Glutamatergic neuron (in vitro differentiated cells): ENCODE data around the gene LGR5. TPM values are rescaled to one million over a fixed set of nuclear protein-coding genes. Genes with fewer than 3 reads are reported as not detected.

Experiments used
- DNase-seq: peaks from one replicate; pipeline ENCODE4 v3.0.0; 2022
- H3K27ac Mint-ChIP-seq: one replicate; pipeline ENCODE4 v1.8.0; 2020; ENCODE audit warnings: mild to moderate bottlenecking, mixed read lengths, inconsistent platforms; ENCODE audit not compliant: unreplicated experiment
- H3K27me3 Mint-ChIP-seq: one replicate; pipeline ENCODE4 v1.8.0; 2020; ENCODE audit warnings: mild to moderate bottlenecking, moderate library complexity, mixed read lengths, inconsistent platforms; ENCODE audit not compliant: unreplicated experiment
- H3K36me3 Mint-ChIP-seq: one replicate; pipeline ENCODE4 v1.8.0; 2020; ENCODE audit warnings: mild to moderate bottlenecking, mixed read lengths, inconsistent platforms; ENCODE audit not compliant: unreplicated experiment
- H3K4me1 Mint-ChIP-seq: one replicate; pipeline ENCODE4 v1.8.0; 2020; ENCODE audit warnings: mild to moderate bottlenecking, low read depth, mixed read lengths, inconsistent platforms; ENCODE audit not compliant: unreplicated experiment
- H3K4me3 Mint-ChIP-seq: one replicate; pipeline ENCODE4 v1.8.0; 2020; ENCODE audit warnings: mild to moderate bottlenecking, mixed read lengths, inconsistent platforms; ENCODE audit not compliant: unreplicated experiment
- H3K9me3 Mint-ChIP-seq: one replicate; pipeline ENCODE4 v1.8.0; 2020; ENCODE audit warnings: mild to moderate bottlenecking, moderate library complexity, mixed read lengths, inconsistent platforms; ENCODE audit not compliant: unreplicated experiment
- total RNA-seq: library from RNA; stranded (reverse); fragmentation: NEBNext Ultra II Directional; extraction: Animal tissue kit (Norgen Biotek cat#: 25700); gene quantifications from one replicate; pipeline ENCODE4 v1.2.1, GENCODE V29; 2021; ENCODE audit not compliant: unreplicated experiment
- TF ChIP-seq, protein P1 (sequence below): fragments of 200-600 bp; sonication (generic); IDR thresholded peaks from one replicate; pipeline ENCODE4 v1.5.0; 2021; ENCODE audit not compliant: partially characterized antibody, unreplicated experiment

The LGR5 gene
- total RNA-seq, 1 donor from 2014 or later, result 3.1 TPM

- Mint-ChIP-seq H3K9me3 (no peaks in the 10 kb centered on the region), H3K27ac (no peak overlapping the region), H3K4me3 (no peak overlapping the region), H3K4me1 (no peaks in the 10 kb centered on the region), H3K36me3 (no peaks in the 10 kb centered on the region), H3K27me3 (no peaks in the 10 kb centered on the region)
- DNase-seq, result no peak
- TF ChIP-seq, protein P1, sequence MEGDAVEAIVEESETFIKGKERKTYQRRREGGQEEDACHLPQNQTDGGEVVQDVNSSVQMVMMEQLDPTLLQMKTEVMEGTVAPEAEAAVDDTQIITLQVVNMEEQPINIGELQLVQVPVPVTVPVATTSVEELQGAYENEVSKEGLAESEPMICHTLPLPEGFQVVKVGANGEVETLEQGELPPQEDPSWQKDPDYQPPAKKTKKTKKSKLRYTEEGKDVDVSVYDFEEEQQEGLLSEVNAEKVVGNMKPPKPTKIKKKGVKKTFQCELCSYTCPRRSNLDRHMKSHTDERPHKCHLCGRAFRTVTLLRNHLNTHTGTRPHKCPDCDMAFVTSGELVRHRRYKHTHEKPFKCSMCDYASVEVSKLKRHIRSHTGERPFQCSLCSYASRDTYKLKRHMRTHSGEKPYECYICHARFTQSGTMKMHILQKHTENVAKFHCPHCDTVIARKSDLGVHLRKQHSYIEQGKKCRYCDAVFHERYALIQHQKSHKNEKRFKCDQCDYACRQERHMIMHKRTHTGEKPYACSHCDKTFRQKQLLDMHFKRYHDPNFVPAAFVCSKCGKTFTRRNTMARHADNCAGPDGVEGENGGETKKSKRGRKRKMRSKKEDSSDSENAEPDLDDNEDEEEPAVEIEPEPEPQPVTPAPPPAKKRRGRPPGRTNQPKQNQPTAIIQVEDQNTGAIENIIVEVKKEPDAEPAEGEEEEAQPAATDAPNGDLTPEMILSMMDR, result no peak
Observed at GRCh38 chr12:71460318-71460717, 20.7 kb downstream of the LGR5 start.

GRCh38 chr12:71460850-71461609, 21.4 kb downstream of the LGR5 start:
- Mint-ChIP-seq H3K4me1 (no peaks in the 10 kb centered on the region), H3K27me3 (no peaks in the 10 kb centered on the region), H3K9me3 (no peaks in the 10 kb centered on the region), H3K4me3 (no peak overlapping the region), H3K27ac (no peak overlapping the region), H3K36me3 (no peaks in the 10 kb centered on the region)
- TF ChIP-seq, protein P1, result no peak
- DNase-seq, result no peak

GRCh38 chr12:71461787-71462328, 22.3 kb downstream of the LGR5 start:
- TF ChIP-seq, protein P1, result no peak
- Mint-ChIP-seq H3K9me3 (no peaks in the 10 kb centered on the region), H3K27me3 (no peaks in the 10 kb centered on the region), H3K27ac (no peak overlapping the region), H3K4me3 (no peak overlapping the region), H3K36me3 (no peaks in the 10 kb centered on the region), H3K4me1 (no peaks in the 10 kb centered on the region)
- no peak for DNase-seq

DNA sequence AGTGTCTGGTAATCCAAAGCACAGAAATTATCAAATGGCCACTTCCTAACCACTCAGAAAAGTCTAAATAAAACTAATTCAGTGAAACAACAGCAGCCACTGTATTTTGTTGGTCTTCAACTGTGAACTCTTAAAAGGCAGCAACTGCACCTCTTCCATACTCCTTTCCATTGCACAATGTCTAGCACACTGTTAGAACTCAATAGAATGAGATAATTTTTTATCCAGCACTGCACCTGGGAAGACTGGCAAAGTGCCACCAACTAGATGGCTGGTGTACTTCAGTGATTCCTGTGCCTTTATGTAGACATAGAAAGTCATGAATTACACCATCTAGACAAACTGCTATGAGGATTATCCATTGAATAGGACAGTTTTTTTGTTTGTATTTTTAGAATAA, 26.2 kb downstream of the LGR5 start:
- H3K4me3 Mint-ChIP-seq, result no peak overlapping the region
- H3K27ac Mint-ChIP-seq, result no peak overlapping the region
- no peaks in the 10 kb centered on the region for H3K9me3 Mint-ChIP-seq
- no peak for DNase-seq
- H3K27me3 Mint-ChIP-seq, result no peaks in the 10 kb centered on the region
- no peaks in the 10 kb centered on the region for H3K4me1 Mint-ChIP-seq
- H3K36me3 Mint-ChIP-seq, result no peaks in the 10 kb centered on the region
- TF ChIP-seq, protein P1, result no peak

DNA sequence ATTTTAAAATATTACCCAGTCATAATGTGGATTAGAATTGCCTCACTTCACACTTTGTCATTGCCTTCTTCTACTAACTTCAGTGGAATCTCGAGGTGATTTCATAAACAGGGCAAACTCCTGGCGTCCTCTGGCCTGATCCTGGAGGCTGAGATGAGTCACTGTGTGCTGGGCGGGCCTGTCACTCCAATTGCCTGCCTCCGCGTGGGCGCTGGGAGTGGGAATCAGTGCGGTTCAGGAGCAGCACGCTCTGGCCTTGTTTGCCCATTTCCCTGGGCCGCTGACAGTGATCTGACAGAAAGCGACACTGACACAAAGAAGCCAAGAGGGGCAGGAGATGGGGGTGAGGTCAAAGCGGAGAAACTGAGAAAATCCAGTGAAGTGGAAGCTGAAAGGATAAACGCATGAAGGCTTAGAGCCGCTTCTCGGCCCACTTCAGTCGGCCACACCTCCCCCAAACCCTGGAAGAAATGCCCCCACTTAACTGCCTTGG, 29.7 kb downstream of the LGR5 start:
- no peak for DNase-seq
- H3K27me3 Mint-ChIP-seq, result peaks cover 2% of the 10 kb centered on the region
- no peak overlapping the region for H3K4me3 Mint-ChIP-seq
- TF ChIP-seq, protein P1, result no peak
- H3K27ac Mint-ChIP-seq, result no peak overlapping the region
- H3K9me3 Mint-ChIP-seq, result no peaks in the 10 kb centered on the region
- H3K36me3 Mint-ChIP-seq, result no peaks in the 10 kb centered on the region
- no peaks in the 10 kb centered on the region for H3K4me1 Mint-ChIP-seq
